Measurements from ENCODE around the gene NPAS3. TPM values are rescaled to one million over a fixed set of nuclear protein-coding genes. Genes with fewer than 3 reads are reported as not detected.

The NPAS3 gene
- total RNA-seq, 1 donor from 2014 or later: 5.2 TPM

DNA sequence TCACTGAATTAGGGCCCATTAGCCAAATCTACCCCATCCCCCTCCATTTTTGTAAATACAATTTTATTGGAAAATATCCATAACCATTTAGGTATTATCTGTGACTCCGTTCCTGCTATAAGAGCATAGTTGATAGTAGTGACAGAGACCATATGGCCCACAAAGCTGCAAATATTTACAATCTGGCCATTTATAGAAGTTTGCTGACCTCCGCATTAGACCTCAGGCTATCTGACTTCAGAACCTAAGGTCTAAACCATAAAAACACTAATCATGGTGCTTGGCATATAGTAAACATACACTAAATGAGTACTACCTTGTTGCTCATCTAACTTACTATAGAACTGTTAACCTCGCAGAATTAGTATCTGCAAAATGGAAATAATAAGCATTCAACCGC, 124.8 kb downstream of the NPAS3 start:
- TF ChIP-seq, protein P1, sequence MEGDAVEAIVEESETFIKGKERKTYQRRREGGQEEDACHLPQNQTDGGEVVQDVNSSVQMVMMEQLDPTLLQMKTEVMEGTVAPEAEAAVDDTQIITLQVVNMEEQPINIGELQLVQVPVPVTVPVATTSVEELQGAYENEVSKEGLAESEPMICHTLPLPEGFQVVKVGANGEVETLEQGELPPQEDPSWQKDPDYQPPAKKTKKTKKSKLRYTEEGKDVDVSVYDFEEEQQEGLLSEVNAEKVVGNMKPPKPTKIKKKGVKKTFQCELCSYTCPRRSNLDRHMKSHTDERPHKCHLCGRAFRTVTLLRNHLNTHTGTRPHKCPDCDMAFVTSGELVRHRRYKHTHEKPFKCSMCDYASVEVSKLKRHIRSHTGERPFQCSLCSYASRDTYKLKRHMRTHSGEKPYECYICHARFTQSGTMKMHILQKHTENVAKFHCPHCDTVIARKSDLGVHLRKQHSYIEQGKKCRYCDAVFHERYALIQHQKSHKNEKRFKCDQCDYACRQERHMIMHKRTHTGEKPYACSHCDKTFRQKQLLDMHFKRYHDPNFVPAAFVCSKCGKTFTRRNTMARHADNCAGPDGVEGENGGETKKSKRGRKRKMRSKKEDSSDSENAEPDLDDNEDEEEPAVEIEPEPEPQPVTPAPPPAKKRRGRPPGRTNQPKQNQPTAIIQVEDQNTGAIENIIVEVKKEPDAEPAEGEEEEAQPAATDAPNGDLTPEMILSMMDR (IDR thresholded peaks at IDR 0.05; ENCODE audit: unreplicated experiment): no peak
- H3K4me1 Mint-ChIP-seq: peaks cover 9% of the 10 kb centered on the region
- no peak for DNase-seq (ENCODE audit: low spot score in 2 of 2, unreplicated experiment in 2 of 2)
- H3K27me3 Mint-ChIP-seq (ENCODE audit: low read depth): peaks cover 4% of the 10 kb centered on the region
- no peaks in the 10 kb centered on the region for H3K9me3 Mint-ChIP-seq
- H3K27ac Mint-ChIP-seq: no peak overlapping the region
- no peak overlapping the region for H3K4me3 Mint-ChIP-seq
- H3K36me3 Mint-ChIP-seq: no peaks in the 10 kb centered on the region

DNA sequence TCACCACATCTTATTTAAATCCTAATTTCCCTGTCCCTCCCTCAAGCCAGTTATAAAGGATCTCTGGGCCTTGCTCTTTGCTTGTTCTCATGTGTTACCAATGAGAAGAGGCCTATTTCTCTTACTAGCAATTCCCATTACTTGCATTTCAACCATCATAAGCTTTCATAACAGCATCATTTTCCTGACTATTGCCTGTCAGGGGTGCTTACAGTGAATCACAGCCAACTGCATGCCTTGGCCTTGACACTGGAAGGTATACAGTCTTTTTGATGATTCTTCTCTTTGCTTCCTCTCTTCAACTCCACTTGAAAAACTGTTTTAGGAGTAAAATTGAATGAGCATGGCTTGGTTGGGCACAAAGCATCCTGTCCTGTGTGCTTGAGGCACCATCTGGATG, 127.0 kb downstream of the NPAS3 start:
- H3K4me1 Mint-ChIP-seq: peaks cover 9% of the 10 kb centered on the region
- no peak for DNase-seq (ENCODE audit: low spot score in 2 of 2, unreplicated experiment in 2 of 2)
- TF ChIP-seq, protein P1 (IDR thresholded peaks at IDR 0.05; ENCODE audit: unreplicated experiment): no peak
- no peaks in the 10 kb centered on the region for H3K27me3 Mint-ChIP-seq (ENCODE audit: low read depth)
- H3K9me3 Mint-ChIP-seq: no peaks in the 10 kb centered on the region
- no peak overlapping the region for H3K4me3 Mint-ChIP-seq
- H3K27ac Mint-ChIP-seq: no peak overlapping the region
- no peaks in the 10 kb centered on the region for H3K36me3 Mint-ChIP-seq

- TF ChIP-seq, protein P1 (IDR thresholded peaks at IDR 0.05; ENCODE audit: unreplicated experiment): no peak
- no peak overlapping the region for H3K4me3 Mint-ChIP-seq
- H3K27me3 Mint-ChIP-seq (ENCODE audit: low read depth): no peaks in the 10 kb centered on the region
- no peak overlapping the region for H3K27ac Mint-ChIP-seq
- H3K36me3 Mint-ChIP-seq: no peaks in the 10 kb centered on the region
- H3K9me3 Mint-ChIP-seq: no peaks in the 10 kb centered on the region
- DNase-seq (ENCODE audit: low spot score in 2 of 2, unreplicated experiment in 2 of 2): no peak
- H3K4me1 Mint-ChIP-seq: no peaks in the 10 kb centered on the region
These were observed 129.4 kb downstream of the NPAS3 start for GRCh38 chr14:33068040-33068439.

DNA sequence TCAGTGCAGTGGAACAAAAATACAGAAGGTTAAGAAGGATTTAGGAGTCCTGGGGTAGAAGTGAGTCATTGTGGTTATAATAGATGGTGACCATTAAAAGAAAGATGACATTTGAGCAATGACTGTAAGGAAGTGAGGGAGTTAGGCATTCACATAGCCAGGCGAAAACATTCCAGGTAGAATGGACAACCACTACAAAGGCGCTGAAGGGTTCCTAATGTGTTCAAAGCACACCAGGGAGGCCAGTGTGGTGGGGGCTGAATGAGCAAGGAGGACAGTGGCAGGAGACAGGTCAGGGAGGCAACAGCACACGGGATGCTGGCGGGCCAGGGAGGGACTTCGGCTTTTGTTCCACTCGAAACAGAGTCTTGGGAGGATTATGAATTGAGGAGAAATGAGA, 129.9 kb downstream of the NPAS3 start:
- H3K9me3 Mint-ChIP-seq: no peaks in the 10 kb centered on the region
- no peak for DNase-seq (ENCODE audit: low spot score in 2 of 2, unreplicated experiment in 2 of 2)
- no peak overlapping the region for H3K27ac Mint-ChIP-seq

DNA sequence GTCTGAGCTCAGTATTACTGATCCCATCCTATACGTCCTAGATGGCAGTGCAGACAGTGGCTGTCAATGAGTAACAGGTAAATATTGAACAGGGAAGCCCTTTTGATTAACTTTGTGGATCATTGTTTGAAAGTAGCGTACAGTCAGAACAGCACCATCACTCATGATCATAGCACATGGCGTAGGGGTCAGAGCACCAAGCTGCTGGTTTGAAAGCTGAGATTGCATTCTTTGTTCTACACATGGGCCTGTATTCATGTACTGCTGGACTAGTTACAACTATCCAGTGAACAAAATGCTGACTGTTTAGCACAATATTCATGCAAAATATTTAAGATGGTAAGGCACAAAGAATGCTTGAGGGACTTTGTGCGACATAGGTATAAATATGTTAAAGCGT, 131.8 kb downstream of the NPAS3 start:
- no peak for DNase-seq (ENCODE audit: low spot score in 2 of 2, unreplicated experiment in 2 of 2)
- H3K9me3 Mint-ChIP-seq: no peaks in the 10 kb centered on the region
- no peak overlapping the region for H3K27ac Mint-ChIP-seq
- TF ChIP-seq, protein P1 (IDR thresholded peaks at IDR 0.05; ENCODE audit: unreplicated experiment): no peak
- no peaks in the 10 kb centered on the region for H3K36me3 Mint-ChIP-seq
- H3K4me3 Mint-ChIP-seq: no peak overlapping the region
- no peaks in the 10 kb centered on the region for H3K4me1 Mint-ChIP-seq
- no peaks in the 10 kb centered on the region for H3K27me3 Mint-ChIP-seq (ENCODE audit: low read depth)

More for the DNA sequence above, 129.9 kb downstream of the NPAS3 start:
- Mint-ChIP-seq H3K4me3 (no peak overlapping the region), H3K27me3 (ENCODE audit: low read depth) (no peaks in the 10 kb centered on the region), H3K4me1 (no peaks in the 10 kb centered on the region), H3K36me3 (no peaks in the 10 kb centered on the region)
- TF ChIP-seq, protein P1 (IDR thresholded peaks at IDR 0.05; ENCODE audit: unreplicated experiment): no peak

DNA sequence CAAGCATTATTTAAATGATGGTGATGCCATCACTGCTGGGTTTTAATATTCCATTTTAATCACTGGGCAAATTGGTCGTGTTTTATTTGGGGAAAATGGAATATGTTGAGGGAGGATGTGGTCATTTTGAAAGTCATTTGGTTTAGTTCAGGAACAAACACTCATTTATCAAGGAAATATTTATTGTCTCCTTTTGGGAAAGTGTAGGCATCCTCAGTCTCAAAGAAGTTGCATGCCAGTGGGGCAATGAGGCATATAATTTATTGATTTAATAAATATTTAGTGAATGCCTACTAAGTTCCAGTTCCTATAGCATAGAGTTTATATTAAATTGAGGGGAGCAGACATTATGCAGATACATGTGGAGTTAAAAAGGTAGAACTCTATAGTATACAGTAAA, 134.3 kb downstream of the NPAS3 start:
- DNase-seq (ENCODE audit: low spot score in 2 of 2, unreplicated experiment in 2 of 2): no peak
- Mint-ChIP-seq H3K4me3 (no peak overlapping the region), H3K27me3 (ENCODE audit: low read depth) (no peaks in the 10 kb centered on the region), H3K4me1 (no peaks in the 10 kb centered on the region), H3K9me3 (no peaks in the 10 kb centered on the region), H3K27ac (no peak overlapping the region), H3K36me3 (no peaks in the 10 kb centered on the region)
- TF ChIP-seq, protein P1 (IDR thresholded peaks at IDR 0.05; ENCODE audit: unreplicated experiment): no peak

Measured in mesothelial cell of epicardium (in vitro differentiated cells).